Right lung (tissue), 5 donors: ENCODE results near the gene TTYH2. TPM values are rescaled to one million over a fixed set of nuclear protein-coding genes. Genes with fewer than 3 reads are reported as not detected.

Experiments used
- polyA plus RNA-seq, 5 donors: library from polyadenylated mRNA; unstranded; fragments of 120-200 nt; gene quantifications; one replicate each; pipeline versions ENCODE4 v1.2.1 to v1.2.3, GENCODE V29; 2013; ENCODE audit warnings: inconsistent platforms in 1 of 5, low replicate concordance in 1 of 5; ENCODE audit not compliant: insufficient read length in 5 of 5, insufficient read depth in 1 of 5

Gene TTYH2
- polyA plus RNA-seq, 5 donors, result 11.7 to 27.1 (median 19.9) TPM

Other genes with a start within 250 kb of the TTYH2 start
- 1,000 to 10,000 TPM; 1,191 to 1,565 (median 1,307) TPM for gene RPL38, start 9.9 kb upstream of the TTYH2 start, polyA plus RNA-seq
- 1 to 10 TPM in 4 of 5 donors, under 1 TPM in 1; 0.64 to 5.6 (median 3.5) TPM for gene DNAI2, start 60.7 kb downstream of the TTYH2 start, polyA plus RNA-seq
- 1 to 10 TPM in 4 of 5 donors, under 1 TPM in 1; 0.63 to 2.6 (median 1.5) TPM for gene KIF19, start 112.7 kb downstream of the TTYH2 start, polyA plus RNA-seq
- gene BTBD17, start 148.3 kb downstream of the TTYH2 start, polyA plus RNA-seq, result 1 to 10 TPM in 1 of 5 donors, under 1 TPM in 4; 0.67 to 1.9 (median 0.84) TPM
- under 1 TPM in 3 of 5 donors, not detected in 2; 0.13 to 0.16 (median 0.15) TPM for gene GPR142, start 153.9 kb downstream of the TTYH2 start, polyA plus RNA-seq
- 10 to 100 TPM; 40.1 to 70.8 (median 51.4) TPM for gene GPRC5C, start 218.5 kb downstream of the TTYH2 start, polyA plus RNA-seq